T-helper 1 cell (primary cell): ENCODE measurements around the gene SULT1A4.
"Not testable (repeated sequence)": the region's sequence is repeated elsewhere in the genome, so short reads cannot be mapped to it uniquely, and the experiment has no call there.

Experiments used
- DNase-seq, 5 donors: peaks; one replicate each; pipeline ENCODE4 v3.0.0-alpha.2; 2012 to 2020
- total RNA-seq, 4 donors: gene quantifications; one replicate each; lab custom pipeline; 2026; lab: John Stamatoyannopoulos, UW

SULT1A4 gene
- total RNA-seq, result 0 reads per million in 4 donors

DNA sequence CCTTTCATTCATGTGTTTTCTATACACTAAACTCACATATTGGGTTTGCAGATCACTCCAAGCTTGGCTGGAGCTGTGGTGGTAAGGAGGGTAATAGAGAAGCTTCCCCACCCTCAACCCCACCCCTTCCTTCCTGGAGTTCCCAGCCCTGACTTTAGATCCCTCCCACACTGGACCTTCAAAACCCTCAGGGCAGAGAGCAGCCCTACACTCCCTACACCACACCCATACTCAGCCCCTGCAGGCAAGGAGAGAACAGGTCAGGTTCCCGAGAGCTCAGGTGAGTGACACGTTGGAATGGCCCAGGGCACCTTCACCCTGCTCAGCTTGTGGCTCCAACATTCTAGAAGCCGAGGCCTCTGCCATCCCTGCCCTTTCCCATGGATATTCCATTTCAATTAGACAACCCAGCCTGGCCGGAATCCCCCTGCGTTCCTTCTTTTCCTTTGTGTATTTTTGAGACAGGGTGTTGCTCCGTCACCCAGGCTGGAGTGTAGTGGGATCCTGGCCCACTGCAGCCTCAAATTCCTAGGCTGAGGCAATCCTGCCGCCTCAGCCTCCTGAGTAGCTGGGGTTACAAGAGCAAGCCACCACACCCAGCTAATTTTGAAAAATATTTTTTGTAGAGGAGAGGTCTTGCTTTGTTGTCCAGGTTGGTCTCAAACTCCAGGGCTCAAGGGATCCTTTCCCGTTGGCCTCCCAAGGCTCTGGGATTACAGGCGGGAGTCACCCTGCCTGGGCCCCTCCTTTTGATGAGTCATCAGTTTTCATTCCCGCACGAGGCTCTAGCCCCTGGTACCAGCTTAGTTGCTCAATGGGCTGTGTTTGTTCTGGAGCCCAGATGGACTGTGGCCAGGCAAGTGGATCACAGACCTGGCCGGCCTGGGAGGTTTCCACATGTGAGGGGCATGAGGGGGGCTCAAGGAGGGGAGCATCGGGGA lies at the start of gene SULT1A4:
Gene SULT1A4, plus strand, starts transcription at position 208 of the 941 bp plus-strand sequence. CDS start 1,473 bp downstream, outside the sequence.
- DNase-seq, result not testable (repeated sequence)

DNA sequence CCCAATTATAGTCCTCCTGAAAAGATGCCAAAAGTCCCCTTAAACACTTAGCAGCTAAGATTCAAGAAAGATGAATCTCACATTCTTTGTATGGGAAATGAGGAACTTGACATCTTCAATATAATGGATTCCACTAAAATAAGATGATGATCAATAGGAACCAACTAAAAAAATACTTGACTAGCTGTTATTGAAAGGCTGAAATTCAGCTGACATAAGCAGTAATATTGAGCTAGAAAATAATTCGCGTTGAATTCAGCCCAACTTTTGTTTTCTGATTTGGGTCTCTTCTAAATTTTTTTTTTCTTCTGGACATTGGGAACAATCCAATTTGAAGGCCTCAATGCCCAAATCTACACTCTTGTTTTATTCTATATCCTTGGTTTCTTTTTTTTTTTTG lies 36.1 kb upstream of the SULT1A4 start:
- not testable (repeated sequence) for DNase-seq

- DNase-seq, result not testable (repeated sequence)
These were observed 34.3 kb upstream of the SULT1A4 start for GRCh38 chr16:29425390-29425789.

- not testable (repeated sequence) for DNase-seq
These were observed 6.0 kb upstream of the SULT1A4 start for GRCh38 chr16:29453754-29454153.

DNA sequence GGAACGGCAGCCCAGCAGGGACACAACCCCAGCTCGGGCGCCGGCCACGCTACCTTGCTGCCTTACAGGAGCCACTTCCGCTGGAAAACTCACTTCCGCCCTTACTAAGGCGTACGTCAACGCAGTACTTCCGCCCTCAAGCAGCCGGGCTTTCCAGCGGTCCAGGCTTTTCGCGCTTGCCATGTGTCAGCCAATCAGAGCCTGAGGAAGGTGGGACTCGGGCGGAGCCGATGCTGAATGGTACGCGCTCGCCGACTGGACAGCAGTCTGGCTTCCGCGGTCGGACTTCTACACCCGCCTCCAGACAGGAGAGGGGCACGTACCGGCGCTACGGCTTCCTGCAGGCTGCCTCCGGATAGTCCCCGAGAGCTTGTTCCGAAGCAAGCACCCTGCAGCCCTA lies 5.4 kb upstream of the SULT1A4 start, which contains the start of the genes BOLA2 and SLX1B:
Gene BOLA2, minus strand, starts transcription at position 83 of the 400 bp plus-strand sequence. CDS start 98 bp downstream, outside the sequence.
Gene SLX1B, plus strand, starts transcription at position 265 of the 400 bp plus-strand sequence.
- DNase-seq, result not testable (repeated sequence)

DNA sequence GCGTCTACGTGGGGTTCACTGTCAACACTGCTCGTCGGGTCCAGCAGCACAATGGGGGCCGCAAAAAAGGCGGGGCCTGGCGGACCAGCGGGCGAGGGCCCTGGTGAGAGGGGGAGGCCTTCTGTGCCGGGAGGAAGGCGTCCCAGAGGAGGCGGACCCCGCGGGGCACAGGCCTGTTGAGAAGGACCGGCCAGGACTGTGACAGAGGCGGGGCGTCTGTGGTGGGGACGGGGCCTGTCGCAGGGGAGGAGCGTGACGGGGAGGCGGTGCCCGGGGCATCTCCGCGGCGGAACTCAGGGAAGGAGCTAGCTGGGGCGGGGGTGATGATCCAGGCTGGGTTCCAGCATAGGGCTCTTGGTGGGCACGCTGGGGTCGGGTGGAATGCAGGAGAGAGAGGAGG lies 4.9 kb upstream of the SULT1A4 start:
- not testable (repeated sequence) for DNase-seq

DNA sequence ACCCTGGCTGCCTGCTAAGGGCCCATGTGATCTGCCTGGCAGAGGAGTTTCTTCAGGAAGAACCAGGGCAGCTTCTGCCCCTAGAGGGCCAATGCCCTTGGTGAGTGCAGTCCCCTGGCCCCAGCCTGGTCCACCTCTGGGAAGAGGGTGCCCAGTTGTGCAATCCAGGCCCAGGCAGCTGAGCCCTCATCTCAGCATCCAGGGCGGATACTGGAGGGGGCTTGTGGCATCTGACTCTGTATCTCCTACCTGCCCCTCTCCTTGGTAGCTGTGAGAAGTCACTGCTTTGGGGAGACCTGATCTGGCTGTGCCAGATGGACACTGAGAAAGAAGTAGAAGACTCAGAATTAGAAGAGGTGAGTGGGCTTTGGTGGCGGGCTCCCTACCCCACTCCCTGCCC lies 2.1 kb upstream of the SULT1A4 start:
- not testable (repeated sequence) for DNase-seq

GRCh38 chr16:29460647-29461030 lies 926 bp downstream of the SULT1A4 start:
- not testable (repeated sequence) for DNase-seq

GRCh38 chr16:29465985-29466824 lies 6.5 kb downstream of the SULT1A4 start:
- DNase-seq, result not testable (repeated sequence)

DNA sequence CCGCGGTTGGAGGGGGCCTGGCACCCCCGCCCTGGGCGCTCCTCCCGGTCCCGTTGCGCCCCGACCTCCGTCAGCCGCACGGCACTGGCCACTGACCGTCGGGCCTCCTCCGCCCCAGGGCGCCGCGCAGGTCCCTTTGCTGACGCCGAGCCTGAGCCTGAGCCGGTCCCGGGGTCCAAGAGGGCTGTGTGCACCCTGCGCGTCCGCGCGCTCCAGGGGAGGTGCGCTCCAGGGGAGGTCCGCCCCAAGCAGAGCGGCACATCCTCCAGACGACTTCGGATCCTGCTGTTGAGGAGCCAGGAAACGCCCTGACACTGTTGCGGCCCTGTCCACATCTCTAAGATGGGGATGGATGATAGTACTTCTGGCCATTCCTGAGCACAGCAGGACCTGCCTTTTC lies 7.2 kb downstream of the SULT1A4 start:
- not testable (repeated sequence) for DNase-seq

GRCh38 chr16:29467654-29468366 lies 8.1 kb downstream of the SULT1A4 start:
- DNase-seq, result not testable (repeated sequence)

DNA sequence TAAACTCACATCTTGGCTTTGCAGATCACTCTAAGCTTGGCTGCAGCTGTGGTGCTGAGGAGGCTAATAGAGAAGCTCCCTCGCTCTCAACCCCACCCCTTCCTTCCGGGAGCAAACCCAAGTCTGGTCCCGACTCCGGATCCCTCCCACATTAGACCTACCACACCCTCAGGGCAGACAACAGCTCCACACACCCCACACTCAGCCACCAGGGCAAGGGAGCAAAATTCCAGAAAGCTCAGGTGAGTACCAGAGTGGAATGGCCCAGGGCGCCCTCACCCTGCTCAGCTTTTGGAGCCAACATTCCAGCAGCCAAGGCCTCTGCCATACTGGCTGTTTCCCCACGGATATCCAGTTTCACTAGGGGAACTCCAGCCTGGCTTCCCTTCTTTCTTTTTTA lies 9.9 kb downstream of the SULT1A4 start:
- DNase-seq, result peak in 3 of 5 donors; percentile 32 to 44 (median 38)

DNA sequence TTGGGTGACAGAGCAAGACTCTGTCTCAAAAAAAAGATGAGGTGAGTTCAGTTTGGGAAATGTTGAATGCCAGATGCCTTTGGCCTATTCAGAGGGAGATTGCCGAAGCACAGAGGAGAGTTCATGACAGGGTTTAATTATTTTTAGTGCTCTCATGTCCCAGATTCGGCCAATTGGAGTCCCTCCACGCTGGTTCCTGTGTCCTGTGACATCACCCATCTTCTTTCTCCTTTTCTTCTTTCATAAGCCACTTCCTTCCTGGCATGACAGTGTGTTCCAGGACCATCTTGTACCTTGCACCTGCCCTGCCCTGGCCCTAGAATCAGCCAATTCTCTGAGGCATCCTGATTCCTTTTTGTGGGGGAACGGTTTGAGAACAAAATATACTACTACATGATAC lies 12.4 kb downstream of the SULT1A4 start:
- not testable (repeated sequence) for DNase-seq

DNA sequence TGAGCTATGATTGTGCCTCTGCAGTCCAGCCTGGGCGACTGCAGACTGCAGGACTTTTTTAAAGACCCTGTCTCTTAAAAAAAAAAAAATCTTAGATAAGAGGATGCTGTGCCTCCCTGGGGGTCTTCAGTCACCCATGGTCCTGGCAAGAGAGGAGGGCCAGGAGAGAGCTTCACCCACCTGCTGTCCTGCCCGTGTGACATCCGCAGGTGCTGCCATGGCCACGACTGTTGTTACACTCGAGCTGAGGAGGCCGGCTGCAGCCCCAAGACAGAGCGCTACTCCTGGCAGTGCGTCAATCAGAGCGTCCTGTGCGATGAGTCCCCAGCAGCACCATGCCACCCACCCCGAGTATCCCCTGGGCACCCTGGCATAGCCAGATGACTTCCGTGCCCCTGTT lies 22.6 kb downstream of the SULT1A4 start:
- DNase-seq, result peak in 2 of 5 donors; percentile 0 to 8

GRCh38 chr16:29506308-29506707 lies 46.6 kb downstream of the SULT1A4 start, which contains the start of gene NPIPB12:
Gene NPIPB12, minus strand, starts transcription at chr16:29506408.
- DNase-seq, result not testable (repeated sequence)
